Amniotic epithelial cell (primary cell): ENCODE results near the gene WDR75.
A peak's percentile ranks its signal among the peaks of the same experiment; 100 is the strongest.
"Not testable (repeated sequence)": the region's sequence is repeated elsewhere in the genome, so short reads cannot be mapped to it uniquely, and the experiment has no call there.

Source experiments
- DNase-seq: peaks from one replicate; pipeline ENCODE4 v3.0.0-alpha.2; 2010; ENCODE audit warnings: low read depth

WDR75 gene

DNA sequence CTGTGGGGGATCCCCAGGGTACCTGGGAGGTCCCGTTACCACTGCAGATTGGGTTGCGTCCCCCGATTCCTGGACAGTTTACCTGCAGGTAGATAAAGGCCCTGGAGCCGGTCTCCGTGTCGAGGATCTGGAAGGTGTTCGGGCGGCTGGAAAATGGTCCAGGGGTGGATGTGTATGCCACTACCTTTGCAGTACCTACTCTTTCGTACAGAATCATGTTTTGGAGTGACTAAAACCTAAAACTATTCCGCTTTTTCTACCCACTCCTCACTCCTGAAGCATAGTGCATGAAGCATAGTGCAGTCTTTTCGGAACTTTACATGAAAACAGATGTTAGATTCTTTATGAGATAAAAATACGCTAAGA is 418 bp downstream of the WDR75 start:
- DNase-seq = no peak

DNA sequence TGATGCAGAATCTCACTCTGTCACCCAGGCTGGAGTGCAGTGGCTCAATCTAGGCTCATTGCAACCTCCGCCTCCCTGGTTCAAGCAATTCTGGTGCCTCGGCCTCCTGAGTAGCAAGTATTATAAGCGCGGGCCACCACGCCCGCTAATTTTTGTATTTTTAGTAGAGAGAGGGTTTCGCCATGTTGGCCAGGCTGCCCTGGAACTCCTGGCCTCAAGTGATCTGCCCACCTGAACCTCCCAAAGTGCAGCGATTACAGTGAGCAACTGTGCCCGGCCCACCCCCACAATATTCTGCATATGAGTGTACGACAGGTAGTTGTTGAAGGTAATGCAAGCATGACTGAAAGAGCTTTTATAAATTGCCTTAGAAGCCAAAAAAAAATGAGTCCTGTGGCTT is 1.2 kb downstream of the WDR75 start:
- no peak for DNase-seq

DNA sequence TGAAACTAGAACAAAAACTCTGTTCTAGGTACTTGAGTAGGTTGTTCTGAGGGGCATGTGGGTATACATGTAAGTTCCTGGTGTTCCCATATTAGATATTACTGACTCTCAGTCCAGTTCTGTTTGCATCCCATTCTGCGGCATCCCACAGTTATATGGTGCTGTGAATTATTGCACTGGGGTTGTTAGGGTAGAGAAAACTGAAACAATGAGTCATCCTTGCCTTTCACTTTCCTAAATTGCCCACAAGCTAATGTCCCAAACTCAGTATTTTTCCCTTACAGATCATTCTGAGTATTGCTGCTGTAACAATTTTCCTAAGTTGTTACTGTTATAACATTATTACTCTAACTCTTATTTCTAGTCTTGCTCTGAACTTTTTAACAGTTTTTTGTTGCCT is 3.0 kb downstream of the WDR75 start:
- peak; percentile 27 for DNase-seq

DNA sequence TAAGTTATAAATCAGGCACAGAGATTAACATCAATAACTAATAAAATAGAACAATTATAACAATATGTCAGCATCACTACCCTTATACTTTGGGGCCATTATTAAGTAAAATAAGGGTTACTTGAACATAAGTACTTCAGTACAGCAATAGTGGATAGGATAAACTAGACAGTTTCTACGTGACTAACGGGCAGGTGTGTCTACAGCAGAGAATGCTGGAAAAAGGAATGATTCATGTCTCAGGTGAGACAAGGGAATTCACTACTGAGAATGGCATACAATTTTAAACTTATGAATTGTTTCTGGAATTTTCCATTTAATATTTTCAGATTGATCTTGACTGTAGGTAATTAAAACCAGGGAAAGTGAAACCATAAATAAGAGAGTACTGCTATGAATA is 5.5 kb downstream of the WDR75 start:
- no peak for DNase-seq

DNA sequence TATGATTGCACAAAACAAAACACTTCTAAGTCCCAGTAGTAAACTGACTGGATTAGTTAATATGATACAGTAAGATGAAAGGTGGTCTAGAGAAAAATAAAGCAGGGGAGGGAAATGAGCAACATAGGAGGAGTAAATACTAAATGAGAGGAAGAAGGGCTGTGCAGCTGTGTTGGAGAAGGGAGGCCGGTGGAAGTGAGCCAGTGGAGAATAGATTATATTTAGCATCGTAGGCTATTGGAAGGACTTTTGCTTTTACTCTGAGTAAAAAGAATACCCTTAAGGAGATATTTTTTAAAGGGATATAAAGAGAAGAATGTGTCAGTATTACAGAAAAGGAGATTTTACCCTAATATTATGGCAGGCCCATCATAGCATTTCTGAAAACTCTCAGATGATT is 12.7 kb downstream of the WDR75 start:
- DNase-seq = no peak

DNA sequence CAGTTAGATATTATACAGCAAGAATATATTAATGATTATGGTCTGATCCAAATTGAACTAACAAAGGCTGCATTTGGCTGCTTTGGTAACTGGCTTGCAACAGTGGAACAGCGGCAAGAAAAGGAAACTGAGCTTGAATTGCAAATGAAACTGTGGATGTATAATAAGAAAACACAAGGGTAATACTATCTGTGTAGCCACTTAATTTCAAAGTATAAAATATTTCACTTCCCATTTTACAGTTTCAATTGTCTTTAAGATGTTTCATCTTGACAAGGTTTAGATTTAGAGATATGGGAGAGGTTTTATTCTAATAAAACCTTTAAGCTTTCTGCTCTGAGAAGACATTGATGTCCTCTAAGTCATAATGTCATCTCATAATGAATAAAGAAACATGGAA is 23.8 kb downstream of the WDR75 start:
- no peak for DNase-seq

DNA sequence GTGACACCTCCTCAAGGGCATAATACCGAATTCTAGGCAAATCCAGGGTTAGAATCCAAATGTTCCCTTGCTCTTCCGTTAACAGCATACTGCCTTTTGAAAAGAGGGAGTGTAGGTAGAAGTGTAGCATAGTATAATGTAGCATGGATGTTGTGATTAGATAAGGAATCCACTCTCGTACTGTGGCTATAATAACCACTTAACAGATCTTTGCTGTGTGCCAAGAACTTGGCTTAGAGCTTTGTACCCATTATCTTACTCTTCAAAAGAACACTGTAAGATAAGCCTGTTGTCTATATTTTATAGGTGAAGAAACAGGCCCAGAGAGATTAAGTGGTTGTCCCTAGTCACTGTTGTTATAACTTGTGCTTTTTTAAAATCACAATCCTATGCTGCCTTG is 24.2 kb downstream of the WDR75 start:
- peak; percentile 50 for DNase-seq

DNA sequence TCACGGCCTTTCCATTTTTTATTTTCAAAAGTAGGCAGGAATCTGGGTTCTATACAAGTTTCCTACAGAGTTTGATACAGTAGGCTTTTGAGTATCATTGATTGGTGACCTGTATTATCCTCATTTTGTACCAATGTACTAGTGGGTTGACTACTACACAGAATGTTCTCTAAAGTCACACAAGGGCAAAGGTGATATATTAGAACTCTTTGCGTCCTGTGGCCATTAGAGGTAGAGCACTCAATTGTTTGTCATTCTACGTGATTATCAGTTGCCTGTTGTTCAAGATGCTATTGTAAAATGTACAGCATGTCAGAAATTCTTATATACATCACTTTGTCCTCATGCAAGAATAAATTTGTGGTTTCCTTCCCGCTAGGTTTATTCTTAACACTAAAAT is 24.8 kb downstream of the WDR75 start:
- no peak for DNase-seq

DNA sequence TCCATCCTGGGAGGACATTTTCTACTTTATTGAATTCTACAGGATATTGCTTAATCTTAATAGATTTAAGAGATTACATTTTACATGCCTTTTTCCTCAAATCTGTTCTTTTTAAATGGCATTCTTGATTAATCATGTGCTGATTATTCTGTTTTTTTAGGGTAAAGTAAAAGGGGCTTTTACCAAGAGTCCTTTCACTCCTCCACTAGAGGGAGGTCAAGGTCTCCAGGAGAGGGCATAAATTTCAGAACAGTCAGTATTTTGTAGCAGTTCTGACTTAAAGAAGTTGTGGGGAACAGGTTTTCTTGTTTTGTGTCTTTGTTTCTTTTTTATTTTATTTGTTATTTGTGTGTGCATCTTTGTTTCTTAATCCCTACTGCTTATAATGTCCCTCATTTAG is 25.4 kb downstream of the WDR75 start:
- peak; percentile 73 for DNase-seq

DNA sequence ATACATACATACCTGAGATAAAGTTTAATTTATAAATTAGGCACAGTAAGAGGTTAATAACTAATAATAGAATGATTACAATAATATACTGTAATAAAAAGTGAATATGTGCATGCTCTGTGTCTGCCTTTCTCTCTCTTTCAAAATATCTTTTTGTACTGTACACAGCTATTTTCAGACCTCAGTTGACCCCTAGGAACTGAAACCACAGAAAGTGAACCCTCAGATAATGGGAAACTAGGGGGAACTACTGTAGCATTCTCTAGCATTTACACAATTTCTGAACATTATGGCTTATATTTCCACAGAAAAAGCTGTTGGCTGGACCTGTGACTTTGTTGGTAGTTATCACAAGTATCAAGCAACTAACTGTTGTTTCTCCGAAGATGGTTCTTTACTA is 25.9 kb downstream of the WDR75 start:
- no peak for DNase-seq

DNA sequence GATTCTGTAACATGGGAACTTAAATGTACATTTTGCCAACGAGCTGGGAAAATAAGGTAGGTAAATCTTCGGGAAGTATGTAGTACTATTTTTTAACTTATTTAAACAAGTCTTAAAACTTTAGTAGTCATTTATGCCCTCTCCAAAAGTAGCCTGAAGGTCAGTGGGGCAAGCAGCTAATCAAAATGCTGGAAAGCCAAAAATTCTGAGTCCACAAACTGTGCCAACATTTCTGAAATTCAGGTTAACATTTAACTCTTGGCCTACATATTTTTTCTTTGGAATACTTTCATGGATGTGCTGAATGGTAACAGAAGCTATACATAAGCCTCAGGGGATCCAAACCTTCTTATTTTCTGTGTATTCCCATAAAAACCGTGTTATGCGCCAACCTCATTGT is 26.3 kb downstream of the WDR75 start:
- no peak for DNase-seq

DNA sequence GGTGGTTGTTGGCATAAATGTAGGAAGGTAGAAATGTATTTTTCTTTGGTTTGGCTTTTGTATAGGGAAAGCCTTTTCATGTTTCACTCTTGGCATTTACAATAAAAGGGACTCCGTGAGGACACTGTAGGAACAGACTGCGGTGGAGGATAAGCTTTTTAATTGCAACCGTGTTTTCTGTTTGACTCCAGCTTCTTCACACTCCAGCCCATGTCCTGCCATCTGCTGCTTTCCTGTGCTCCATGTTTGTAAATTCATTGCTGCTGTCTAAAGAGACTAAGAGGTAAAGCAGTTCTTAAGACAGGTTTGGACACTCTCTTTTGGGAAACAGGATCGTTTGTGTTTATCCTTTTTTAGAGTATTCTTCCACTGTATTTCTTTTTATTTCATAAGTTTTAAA is 33.3 kb downstream of the WDR75 start:
- DNase-seq = no peak

DNA sequence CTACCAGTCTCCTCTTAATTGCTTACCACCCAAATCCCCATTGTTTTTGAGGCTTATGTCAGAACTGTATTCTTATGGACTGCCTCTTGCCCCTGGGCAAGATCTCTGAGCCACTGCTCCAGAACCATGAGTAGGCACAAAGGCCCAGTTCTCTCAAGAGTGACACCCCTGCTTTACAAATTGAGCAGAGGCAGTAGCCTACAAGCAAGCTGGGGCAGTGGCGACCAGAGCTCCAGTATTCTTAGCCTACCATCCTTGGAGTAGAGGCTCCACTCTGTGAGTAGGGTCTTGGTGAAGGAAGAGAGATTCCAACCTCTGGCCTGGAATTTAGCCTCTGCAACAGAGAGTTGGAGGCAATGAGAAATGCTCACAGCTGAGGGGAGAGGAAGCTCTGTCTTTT is 36.5 kb downstream of the WDR75 start:
- no peak for DNase-seq

DNA sequence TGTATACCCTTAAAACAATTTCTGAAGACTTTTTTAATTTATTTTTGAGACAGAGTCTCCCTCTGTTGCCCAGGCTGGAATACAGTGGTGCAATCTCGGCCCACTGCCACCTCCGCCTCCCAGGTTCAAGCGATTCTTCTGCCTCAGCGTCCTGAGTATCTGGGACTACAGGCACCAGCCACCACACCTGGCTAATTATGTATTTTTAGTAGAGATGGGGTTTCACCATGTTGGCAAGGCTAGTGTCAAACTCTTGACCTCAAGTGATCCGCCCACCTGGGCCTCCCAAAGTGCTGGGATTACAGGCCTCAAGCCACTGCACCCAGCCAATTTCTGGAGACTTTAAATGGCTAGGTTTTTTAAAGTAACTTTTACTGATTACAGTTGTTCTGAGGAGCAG is 37.0 kb downstream of the WDR75 start:
- not testable (repeated sequence) for DNase-seq

DNA sequence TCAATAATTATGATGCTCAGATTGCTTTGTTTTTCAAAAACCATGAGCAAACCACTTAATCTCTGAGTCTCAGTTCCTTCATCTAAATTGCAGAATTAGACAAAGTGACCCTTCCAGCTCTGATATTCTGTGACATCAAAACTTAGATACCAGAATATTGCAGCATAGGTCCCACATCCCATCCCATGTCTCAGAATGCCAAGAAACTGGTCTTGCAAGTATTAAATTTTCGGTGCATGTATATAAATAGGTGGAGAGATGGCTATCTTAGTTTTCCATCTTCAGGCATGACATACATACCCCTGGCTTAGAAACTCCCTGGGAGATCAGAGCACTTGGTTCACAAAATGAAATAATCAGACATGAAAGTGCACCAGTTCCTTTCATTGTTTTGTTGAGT is 39.8 kb downstream of the WDR75 start:
- DNase-seq = no peak

DNA sequence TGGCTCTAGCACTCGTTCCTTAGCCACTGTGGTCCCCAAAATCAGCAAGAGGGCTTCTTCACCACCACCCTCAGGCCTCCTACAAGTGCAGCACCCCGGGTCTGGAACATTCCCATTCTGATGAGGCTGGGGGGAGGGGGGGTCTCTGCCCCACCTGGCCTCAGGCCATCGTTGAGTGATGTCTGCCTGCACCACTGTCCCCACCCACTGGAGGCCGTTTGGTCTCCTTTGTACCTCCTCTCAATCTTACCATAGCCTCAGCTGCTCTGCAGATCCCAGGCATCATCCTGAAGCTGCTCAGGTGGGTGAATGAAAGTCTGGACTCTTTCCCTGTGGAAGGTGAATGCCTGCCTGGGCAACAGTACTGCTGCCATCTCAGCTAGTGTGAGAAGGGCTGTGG is 42.3 kb downstream of the WDR75 start:
- no peak for DNase-seq

DNA sequence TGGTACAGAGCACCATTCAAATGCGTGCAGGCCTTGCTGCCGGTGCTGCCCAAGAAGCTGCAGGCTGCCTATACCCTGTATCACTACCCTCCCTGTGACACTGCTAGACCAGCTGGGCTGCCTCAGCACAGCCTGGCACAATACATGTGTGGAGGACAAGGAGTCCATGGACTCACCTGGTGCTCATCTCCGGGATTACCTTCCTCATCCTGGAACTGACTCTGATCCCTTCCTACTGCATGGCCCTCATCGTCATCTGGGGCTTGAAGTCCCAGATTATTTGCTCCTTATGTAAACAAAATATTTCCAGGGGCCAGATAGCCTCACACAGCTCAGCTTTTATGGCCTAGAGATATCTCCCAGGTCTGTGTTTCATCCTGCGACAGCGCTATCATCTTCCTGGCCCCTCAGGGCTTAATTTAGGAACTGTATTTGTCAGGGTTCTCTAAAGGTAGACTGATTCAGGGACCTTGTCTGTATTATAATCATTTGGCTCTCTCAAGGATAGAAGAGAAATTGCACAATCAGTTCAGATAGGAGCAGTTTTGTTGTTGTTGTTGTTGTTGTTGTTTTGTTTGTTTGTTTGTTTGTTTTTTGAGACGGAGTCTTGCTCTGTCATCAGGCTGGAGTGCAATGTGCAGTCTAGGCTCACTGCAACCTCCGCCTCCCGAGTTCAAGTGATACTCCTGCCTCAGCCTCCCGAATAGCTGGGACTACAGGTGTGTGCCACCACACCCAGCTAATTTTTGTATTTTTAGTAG is 42.9 kb downstream of the WDR75 start:
- no peak for DNase-seq

DNA sequence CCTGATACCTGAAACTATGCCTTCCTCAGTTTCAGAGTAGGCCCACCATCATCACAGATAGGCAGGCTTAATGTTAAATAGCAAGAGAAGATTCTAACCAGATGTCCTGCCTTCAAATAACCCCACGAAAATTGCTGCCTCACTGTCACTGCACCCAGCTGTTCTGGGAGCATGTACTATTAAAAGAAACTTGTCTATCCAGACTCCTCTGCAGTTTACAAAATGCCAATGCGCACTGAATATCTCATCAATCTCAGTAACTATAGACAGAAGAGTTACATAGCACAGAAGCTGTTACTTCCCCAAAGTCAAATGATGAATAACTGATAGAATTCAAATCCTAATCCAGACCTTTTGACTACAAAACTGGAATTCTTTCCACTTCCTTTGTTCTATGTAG is 43.9 kb downstream of the WDR75 start:
- DNase-seq = no peak

DNA sequence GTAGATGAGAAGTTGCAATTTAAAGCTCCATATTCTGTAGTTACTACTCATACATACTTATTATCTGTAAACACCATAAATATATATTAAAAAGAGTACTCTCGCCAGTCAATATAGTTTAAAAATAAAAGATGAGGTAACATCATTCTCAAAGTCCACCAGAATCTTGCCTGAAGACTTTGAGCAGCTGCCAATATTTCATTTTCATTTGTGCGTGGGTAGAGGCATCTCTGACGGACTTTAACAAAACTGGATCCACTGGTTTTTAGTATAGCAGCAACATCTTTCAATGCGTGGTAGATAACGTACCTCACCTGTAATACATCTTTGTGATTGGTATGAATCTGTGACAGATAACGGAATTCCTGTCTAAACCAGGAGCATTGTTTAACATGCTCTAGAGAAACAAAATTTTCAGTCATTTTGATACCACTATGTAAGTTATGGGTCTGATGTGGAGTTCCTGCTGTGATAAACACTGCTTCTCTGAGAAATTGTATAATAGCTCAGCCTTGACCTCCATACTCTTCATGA is 45.0 kb downstream of the WDR75 start:
- DNase-seq = no peak

DNA sequence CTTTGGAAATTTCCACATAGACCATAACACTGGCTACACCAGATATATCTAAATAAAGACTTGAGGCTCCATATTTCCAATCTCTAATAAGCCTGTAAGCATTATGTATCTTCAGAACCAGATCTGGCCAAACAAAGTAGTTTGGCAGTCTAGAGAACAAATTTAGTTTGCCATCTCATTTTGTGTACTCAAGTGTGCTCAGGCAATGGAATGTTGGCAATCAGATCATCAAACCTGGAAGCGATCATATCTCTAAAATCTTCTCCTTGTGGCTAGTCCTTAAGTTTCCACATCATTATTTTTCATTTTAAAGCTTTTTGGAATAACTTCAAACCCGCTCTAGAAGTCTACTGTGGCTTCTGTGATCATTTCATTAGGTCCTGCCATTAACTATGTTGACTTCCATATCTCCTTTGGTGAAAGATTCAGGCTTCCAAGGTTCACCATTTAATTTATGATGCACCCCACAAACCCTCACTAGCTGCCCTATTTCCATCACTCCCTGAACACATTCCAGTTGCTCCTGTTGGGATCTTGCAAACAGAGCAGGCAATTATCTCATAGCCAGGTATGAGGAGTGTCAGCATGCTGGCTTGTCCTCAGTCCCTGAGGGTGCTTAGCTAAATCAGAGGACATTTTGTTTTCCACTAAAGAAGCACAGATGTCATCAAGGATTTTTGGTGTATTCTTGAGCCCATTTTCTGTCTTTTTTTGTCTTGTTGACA is 46.2 kb downstream of the WDR75 start:
- no peak for DNase-seq

DNA sequence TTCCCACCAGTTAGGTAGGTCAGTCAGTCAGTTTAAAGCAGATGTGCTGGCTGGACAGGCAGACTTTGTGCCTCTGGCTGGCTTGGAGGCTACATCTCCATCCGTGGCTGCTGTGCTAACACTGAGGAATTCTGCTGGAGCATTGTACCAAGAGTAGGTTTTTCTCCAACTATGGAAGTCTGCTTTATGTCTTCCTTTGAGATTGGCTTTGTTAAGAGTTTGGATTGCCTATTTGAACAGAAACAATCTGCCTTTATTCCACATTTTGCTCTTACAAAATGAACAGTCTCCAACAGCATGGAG is 46.7 kb downstream of the WDR75 start:
- DNase-seq = no peak

DNA sequence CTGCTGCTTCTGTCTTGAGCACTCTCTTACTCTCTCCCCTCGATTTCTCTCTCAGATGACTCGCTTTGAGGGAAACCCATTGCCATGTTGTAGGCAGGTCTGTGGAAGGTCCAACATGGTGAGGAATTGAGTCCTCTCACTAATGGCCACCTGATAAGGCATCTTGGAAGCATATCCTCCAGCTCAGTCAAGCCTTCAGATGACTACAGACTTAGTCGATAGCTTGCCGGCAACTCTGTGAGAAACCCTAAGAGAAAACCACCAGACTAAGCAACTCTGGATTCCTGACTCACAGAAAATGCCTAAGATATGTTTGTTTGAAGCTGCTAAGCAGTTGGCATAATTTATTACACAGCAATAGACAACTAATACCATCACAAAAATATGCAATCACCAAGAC is 51.2 kb downstream of the WDR75 start:
- DNase-seq = peak; percentile 84

DNA sequence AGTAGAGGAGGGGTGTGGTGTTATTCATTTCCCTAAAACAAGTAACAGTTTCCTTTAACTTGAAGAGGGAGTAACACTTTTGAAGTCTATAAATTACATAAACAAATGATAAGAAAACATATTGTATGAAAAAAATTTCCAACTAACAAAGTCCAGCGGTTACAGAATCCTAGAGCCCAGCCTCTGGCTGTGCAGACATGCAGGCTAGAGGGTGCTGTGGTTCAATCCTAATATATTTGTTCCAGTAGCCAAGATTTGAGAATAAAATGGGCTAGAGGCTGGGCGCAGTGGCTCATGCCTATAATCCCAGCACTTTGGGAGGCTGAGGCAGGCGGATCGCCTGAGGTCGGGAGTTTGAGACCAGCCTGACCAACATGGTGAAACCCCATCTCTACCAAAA is 56.9 kb downstream of the WDR75 start:
- DNase-seq = peak; percentile 65

DNA sequence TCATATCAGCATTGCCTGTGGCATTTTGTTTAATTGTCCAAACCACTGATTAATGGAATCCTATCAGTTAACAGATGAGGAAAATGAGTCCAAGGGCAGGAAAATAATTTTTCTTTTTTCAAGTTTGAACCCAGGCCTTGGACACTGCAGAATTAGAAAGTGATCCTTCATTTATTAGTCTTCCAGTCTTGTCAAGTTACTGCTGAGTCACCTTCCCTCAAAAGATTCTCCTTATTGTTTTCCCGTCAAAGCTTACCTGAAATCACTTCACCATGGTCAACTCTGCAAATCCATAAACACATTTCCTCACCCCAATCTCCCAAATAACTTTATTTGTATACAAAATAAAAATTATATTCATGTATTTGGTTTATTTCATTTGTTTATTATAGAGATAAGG is 57.9 kb downstream of the WDR75 start:
- no peak for DNase-seq
